OCI-LY3 (cell line): ENCODE measurements around the gene ANKRD11.

Experiments used
- H2AFZ ChIP-seq: fragments of 200-600, 300-600 bp; shearing (Covaris generic); 2 replicates; pipeline ENCODE4 v1.6.0; 2014; ENCODE audit warnings: antibody characterized with exemption, low read depth, low read length
- H3K27ac ChIP-seq: fragments of 200-600, 300-600 bp; sonication (generic); 2 replicates; pipeline ENCODE4 v1.5.1; 2014; ENCODE audit warnings: mild to moderate bottlenecking, low read length, moderate library complexity, mixed read lengths
- H3K27me3 ChIP-seq: fragments of 200-600, 300-600 bp; sonication (generic); 2 replicates; pipeline ENCODE4 v1.6.1; 2014; ENCODE audit warnings: low read depth, low read length, mixed read lengths
- H3K36me3 ChIP-seq: fragments of 200-600, 300-600 bp; sonication (generic); replicated peaks from 2 replicates; pipeline ENCODE3; 2014; ENCODE audit warnings: low read depth, low read length, mixed read lengths
- H3K4me1 ChIP-seq: fragments of 300-600, 200-600 bp; sonication (generic); 2 replicates; pipeline ENCODE4 v1.6.1; 2014; ENCODE audit warnings: low read length, mixed read lengths
- H3K4me2 ChIP-seq: fragments of 200-600, 300-600 bp; sonication (generic); 2 replicates; pipeline ENCODE4 v1.6.1; 2014; ENCODE audit warnings: low read length, mixed read lengths
- H3K4me3 ChIP-seq: fragments of 300-600, 200-600 bp; sonication (generic); 2 replicates; pipeline ENCODE4 v1.5.1; 2014; ENCODE audit warnings: antibody characterized with exemption, mild to moderate bottlenecking, low read length, moderate library complexity
- H3K79me2 ChIP-seq: fragments of 300-600, 200-600 bp; shearing (Covaris generic); 2 replicates; pipeline ENCODE4 v1.6.1; 2014; ENCODE audit warnings: mild to moderate bottlenecking, low read length, mixed read lengths
- H3K9ac ChIP-seq: fragments of 300-600, 200-600 bp; shearing (Covaris generic); 2 replicates; pipeline ENCODE4 v1.6.0; 2014; ENCODE audit warnings: mild to moderate bottlenecking, low read length, moderate library complexity
- H3K9me3 ChIP-seq: fragments of 200-600, 300-600 bp; shearing (Covaris generic); 2 replicates; pipeline ENCODE4 v1.6.1; 2014; ENCODE audit warnings: low read length, mixed read lengths; ENCODE audit not compliant: insufficient read depth
- H4K20me1 ChIP-seq: fragments of 200-600, 300-600 bp; sonication (generic); 2 replicates; pipeline ENCODE4 v1.6.1; 2016; ENCODE audit warnings: low read length, mixed read lengths; ENCODE audit not compliant: insufficient read depth
- CTCF ChIP-seq: fragments of 200-600, 300-600 bp; sonication (generic); IDR thresholded peaks from 2 replicates; pipeline ENCODE4 v1.5.1; 2014; ENCODE audit warnings: antibody characterized with exemption, low read length, low read depth
- EZH2phosphoT487 ChIP-seq: fragments of 200-600 bp; shearing (Covaris generic); IDR thresholded peaks from 2 replicates; pipeline ENCODE4 v1.6.1; 2018; ENCODE audit warnings: antibody characterized with exemption, mixed run types, low read depth

ANKRD11 gene

GRCh38 chr16:89506113-89506504, 15.7 kb upstream of the ANKRD11 start:
- Histone ChIP-seq H3K4me1 (peaks cover 28% of the 10 kb centered on the region), H3K9ac (peak overlapping the region; percentile 61), H4K20me1 (peaks cover 4% of the 10 kb centered on the region; the same call in 1 of the 2 replicates), H2AFZ (0 out of 2 replicates have a peak overlapping the region, but pooled peaks have one; percentile 72), H3K36me3 (peaks cover 8% of the 10 kb centered on the region), H3K9me3 (no peaks in the 10 kb centered on the region), H3K27ac (peak overlapping the region; percentile 57), H3K4me3 (peak overlapping the region; percentile 75), H3K27me3 (no peaks in the 10 kb centered on the region), H3K79me2 (peaks cover 41% of the 10 kb centered on the region), H3K4me2 (peak overlapping the region; percentile 94)
- TF ChIP-seq EZH2phosphoT487 (no peak), CTCF (no peak)

GRCh38 chr16:89505204-89506112, 15.1 kb upstream of the ANKRD11 start:
- Histone ChIP-seq H3K36me3 (peaks cover 2% of the 10 kb centered on the region), H3K4me1 (peaks cover 28% of the 10 kb centered on the region), H3K9me3 (no peaks in the 10 kb centered on the region), H3K4me3 (peak overlapping the region; percentile 75), H4K20me1 (peaks cover 4% of the 10 kb centered on the region; the same call in 1 of the 2 replicates), H2AFZ (peak overlapping the region; percentile 72; the same call in 1 of the 2 replicates), H3K79me2 (peaks cover 36% of the 10 kb centered on the region), H3K9ac (peak overlapping the region; percentile 61), H3K4me2 (peak overlapping the region; percentile 94), H3K27me3 (no peaks in the 10 kb centered on the region), H3K27ac (peak overlapping the region; percentile 57)
- TF ChIP-seq CTCF, result no peak
- TF ChIP-seq EZH2phosphoT487, result no peak

GRCh38 chr16:89504091-89504490, 13.7 kb upstream of the ANKRD11 start:
- peaks cover 24% of the 10 kb centered on the region for H3K4me1 ChIP-seq
- no peak overlapping the region for H2AFZ ChIP-seq
- H3K4me2 ChIP-seq, result no peak overlapping the region
- no peak for TF ChIP-seq CTCF
- no peak for TF ChIP-seq EZH2phosphoT487
- peaks cover 22% of the 10 kb centered on the region for H3K79me2 ChIP-seq
- H3K4me3 ChIP-seq, result no peak overlapping the region
- H3K27me3 ChIP-seq, result no peaks in the 10 kb centered on the region
- no peak overlapping the region for H3K27ac ChIP-seq
- H3K9me3 ChIP-seq, result no peaks in the 10 kb centered on the region
- no peak overlapping the region for H3K9ac ChIP-seq
- H4K20me1 ChIP-seq, result no peaks in the 10 kb centered on the region
- no peaks in the 10 kb centered on the region for H3K36me3 ChIP-seq

GRCh38 chr16:89502081-89502843, 11.9 kb upstream of the ANKRD11 start:
- H3K9ac ChIP-seq, result no peak overlapping the region
- no peak overlapping the region for H3K27ac ChIP-seq
- no peak overlapping the region for H2AFZ ChIP-seq

More at GRCh38 chr16:89502081-89502843, 11.9 kb upstream of the ANKRD11 start:
- Histone ChIP-seq H3K27me3 (no peaks in the 10 kb centered on the region), H3K9me3 (no peaks in the 10 kb centered on the region), H3K4me3 (no peak overlapping the region), H4K20me1 (no peaks in the 10 kb centered on the region), H3K4me2 (no peak overlapping the region), H3K79me2 (peaks cover 5% of the 10 kb centered on the region), H3K36me3 (no peaks in the 10 kb centered on the region), H3K4me1 (peaks cover 21% of the 10 kb centered on the region)
- TF ChIP-seq CTCF, result no peak
- no peak for TF ChIP-seq EZH2phosphoT487
